Type B pancreatic cell (in vitro differentiated cells): ENCODE measurements around the gene ZG16B. TPM values are rescaled to one million over a fixed set of nuclear protein-coding genes. Genes with fewer than 3 reads are reported as not detected.

ENCODE experiments used
- DNase-seq: peaks from one replicate; pipeline ENCODE4 v3.0.0; 2021; ENCODE audit warnings: mixed read lengths; ENCODE audit not compliant: unreplicated experiment; ENCODE audit errors: extremely low spot score
- H3K27ac Mint-ChIP-seq: 2 replicates; pipeline ENCODE4 v1.8.0; 2021; ENCODE audit warnings: mild to moderate bottlenecking, mixed read lengths
- H3K27me3 Mint-ChIP-seq: 2 replicates; pipeline ENCODE4 v1.8.0; 2021; ENCODE audit warnings: mixed read lengths
- H3K36me3 Mint-ChIP-seq: 2 replicates; pipeline ENCODE4 v1.8.0; 2021; ENCODE audit warnings: mixed read lengths
- H3K4me1 Mint-ChIP-seq: one replicate; pipeline ENCODE4 v1.8.0; 2021; ENCODE audit warnings: mixed read lengths; ENCODE audit not compliant: unreplicated experiment
- H3K4me3 Mint-ChIP-seq: 2 replicates; pipeline ENCODE4 v1.8.0; 2021; ENCODE audit warnings: mild to moderate bottlenecking, mixed read lengths
- H3K9me3 Mint-ChIP-seq: 2 replicates; pipeline ENCODE4 v1.8.0; 2021; ENCODE audit warnings: mixed read lengths
- total RNA-seq: library from RNA; stranded (reverse); gene quantifications from 2 replicates; pipeline ENCODE4 v1.2.1, GENCODE V29; 2021; ENCODE audit warnings: low replicate concordance
- TF ChIP-seq, protein P1 (sequence below): fragments of 200-600 bp; sonication (generic); conservative IDR thresholded peaks from 2 replicates; pipeline ENCODE4 v1.5.0; 2021; ENCODE audit warnings: antibody characterized with exemption, mild to moderate bottlenecking

Gene ZG16B
- total RNA-seq, 1 donor from 2014 or later: 1.5 TPM

DNA sequence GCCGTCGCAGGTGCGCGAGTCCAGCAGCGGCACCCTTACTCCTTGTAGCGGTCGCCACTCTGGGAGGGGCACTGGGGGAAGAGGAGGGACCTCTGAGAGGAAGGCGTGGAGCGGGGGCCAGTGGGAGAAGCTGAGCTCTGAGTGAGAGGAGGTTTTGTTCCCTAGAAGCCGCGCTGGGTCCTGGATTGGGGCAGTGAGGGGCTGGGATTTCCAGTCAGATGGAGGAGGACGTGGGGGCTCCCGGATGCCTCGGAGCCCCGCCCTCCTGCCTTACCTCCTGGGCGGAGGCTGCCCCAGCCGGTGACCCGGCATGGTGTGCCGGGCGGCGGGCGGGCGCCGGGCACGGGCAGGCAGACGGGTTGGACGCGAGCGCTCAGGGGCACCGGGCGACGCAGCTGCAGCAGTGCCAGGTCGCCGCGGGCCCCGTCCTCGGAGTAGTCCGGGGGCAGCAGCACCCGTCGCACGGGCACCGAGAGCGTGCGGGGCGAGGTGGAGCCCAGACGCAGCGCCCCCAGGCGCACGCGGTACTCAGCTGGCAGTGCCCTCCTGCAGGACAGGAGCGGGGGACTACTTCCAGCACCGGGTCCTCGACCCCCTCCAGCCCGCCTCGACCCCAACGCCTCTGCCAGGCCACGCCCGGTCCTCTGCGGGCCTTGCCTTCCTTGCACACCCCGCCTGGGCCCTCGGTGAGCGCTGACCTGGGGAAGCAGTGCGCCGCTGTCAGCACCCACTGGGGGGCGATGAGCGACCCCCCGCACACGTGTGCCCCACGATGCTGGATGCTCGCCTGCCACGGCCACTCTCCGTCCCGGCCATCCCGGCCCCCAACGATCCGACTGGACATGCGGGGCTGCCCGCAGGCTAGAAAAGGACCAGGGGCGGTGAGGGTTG lies 44.8 kb upstream of the ZG16B start:
- DNase-seq: no peak
- TF ChIP-seq, protein P1, sequence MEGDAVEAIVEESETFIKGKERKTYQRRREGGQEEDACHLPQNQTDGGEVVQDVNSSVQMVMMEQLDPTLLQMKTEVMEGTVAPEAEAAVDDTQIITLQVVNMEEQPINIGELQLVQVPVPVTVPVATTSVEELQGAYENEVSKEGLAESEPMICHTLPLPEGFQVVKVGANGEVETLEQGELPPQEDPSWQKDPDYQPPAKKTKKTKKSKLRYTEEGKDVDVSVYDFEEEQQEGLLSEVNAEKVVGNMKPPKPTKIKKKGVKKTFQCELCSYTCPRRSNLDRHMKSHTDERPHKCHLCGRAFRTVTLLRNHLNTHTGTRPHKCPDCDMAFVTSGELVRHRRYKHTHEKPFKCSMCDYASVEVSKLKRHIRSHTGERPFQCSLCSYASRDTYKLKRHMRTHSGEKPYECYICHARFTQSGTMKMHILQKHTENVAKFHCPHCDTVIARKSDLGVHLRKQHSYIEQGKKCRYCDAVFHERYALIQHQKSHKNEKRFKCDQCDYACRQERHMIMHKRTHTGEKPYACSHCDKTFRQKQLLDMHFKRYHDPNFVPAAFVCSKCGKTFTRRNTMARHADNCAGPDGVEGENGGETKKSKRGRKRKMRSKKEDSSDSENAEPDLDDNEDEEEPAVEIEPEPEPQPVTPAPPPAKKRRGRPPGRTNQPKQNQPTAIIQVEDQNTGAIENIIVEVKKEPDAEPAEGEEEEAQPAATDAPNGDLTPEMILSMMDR: no peak
- Mint-ChIP-seq H3K36me3 (no peaks in the 10 kb centered on the region), H3K27ac (no peak overlapping the region), H3K9me3 (no peaks in the 10 kb centered on the region), H3K27me3 (peaks cover 6% of the 10 kb centered on the region), H3K4me3 (no peak overlapping the region), H3K4me1 (peaks cover under 1% of the 10 kb centered on the region)

DNA sequence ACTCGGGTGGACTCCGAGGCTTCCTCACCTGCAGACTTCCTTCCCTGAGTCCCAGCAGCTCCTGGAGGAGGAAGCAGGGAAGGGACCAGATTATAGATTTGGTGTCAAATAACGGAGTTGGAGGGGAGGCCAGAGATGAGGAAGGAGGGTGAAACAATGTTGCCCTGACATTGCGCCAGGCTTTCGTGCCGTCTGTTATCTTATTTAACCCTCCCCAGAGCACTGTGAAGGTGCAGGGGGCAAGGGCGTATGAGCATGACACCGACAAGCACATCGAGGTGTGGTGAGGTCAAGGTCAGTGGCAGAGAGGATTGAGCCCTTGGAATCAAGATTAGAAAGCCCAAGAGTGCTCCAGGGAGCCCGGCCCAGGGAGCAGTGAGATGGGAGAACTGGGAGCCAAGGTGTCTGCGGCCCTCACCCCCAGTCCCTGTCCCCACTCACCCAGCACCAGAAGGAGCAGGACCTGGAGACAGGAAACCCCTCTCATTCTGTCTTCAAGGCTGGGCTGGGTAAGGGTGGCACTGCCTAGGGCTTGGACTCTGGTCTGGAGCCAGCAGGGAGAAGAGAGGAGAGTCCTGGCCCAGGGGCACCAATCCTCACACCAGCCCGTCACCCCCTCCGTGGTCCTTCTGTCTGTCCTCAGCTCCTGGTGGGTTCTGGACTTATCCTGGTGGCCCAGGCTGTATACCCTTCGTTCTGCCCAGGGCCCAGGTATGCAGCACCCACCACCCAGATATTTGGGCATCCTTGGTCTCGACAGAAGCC lies 43.9 kb upstream of the ZG16B start:
- no peak overlapping the region for H3K27ac Mint-ChIP-seq
- TF ChIP-seq, protein P1: no peak
- H3K4me3 Mint-ChIP-seq: no peak overlapping the region
- no peaks in the 10 kb centered on the region for H3K9me3 Mint-ChIP-seq
- no peaks in the 10 kb centered on the region for H3K36me3 Mint-ChIP-seq
- H3K27me3 Mint-ChIP-seq: peaks cover 8% of the 10 kb centered on the region
- no peaks in the 10 kb centered on the region for H3K4me1 Mint-ChIP-seq
- no peak for DNase-seq

DNA sequence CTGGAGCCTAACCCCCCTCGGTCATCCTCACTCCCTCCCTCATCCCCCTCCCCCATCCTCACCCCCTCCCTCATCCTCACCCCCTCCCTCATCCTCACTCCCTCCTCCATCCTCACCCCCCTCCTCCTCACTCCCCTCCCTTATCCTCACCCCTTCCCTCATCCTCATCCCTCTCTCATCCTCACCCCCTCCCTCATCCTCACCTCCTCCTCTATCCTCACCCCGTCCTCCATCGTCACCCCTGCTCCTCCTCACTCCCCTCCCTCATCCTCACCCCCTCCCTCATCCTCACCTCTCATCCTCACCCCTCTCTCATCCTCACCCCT lies 43.3 kb upstream of the ZG16B start:
- TF ChIP-seq, protein P1: no peak
- H3K4me1 Mint-ChIP-seq: no peaks in the 10 kb centered on the region
- no peak for DNase-seq
- H3K27me3 Mint-ChIP-seq: peaks cover 13% of the 10 kb centered on the region
- H3K9me3 Mint-ChIP-seq: no peaks in the 10 kb centered on the region
- no peaks in the 10 kb centered on the region for H3K36me3 Mint-ChIP-seq
- no peak overlapping the region for H3K4me3 Mint-ChIP-seq
- H3K27ac Mint-ChIP-seq: no peak overlapping the region

DNA sequence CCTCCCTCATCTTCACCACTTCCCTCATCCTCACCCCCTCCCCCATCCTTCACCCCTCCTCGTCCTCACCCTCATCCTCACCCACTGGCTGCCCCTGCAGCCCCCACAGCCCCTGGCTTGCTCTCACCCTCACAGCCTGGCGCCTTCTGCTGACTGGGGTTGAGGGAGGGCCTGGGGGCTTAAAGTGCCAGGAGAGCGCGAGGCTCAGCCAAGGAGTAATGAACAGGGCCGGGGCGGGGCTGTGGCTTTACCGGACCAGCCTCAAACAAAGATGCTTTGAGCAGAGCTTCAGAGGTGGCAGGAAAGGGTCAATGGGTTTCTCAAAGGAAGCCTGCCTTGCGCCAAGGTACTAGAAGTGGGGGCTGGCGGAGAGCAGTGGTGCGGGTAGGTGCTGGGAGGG lies 42.7 kb upstream of the ZG16B start, which contains the start of gene PRSS33:
Gene PRSS33 (minus strand): TSS at position 155 of the 400 bp plus-strand sequence. CDS start 1,013 bp downstream, outside the sequence.
- no peaks in the 10 kb centered on the region for H3K9me3 Mint-ChIP-seq
- H3K4me3 Mint-ChIP-seq: no peak within 1 kb of the TSS
- TF ChIP-seq, protein P1: no peak
- H3K27me3 Mint-ChIP-seq: peaks cover 18% of the 10 kb centered on the region
- no peaks in the 10 kb centered on the region for H3K4me1 Mint-ChIP-seq
- H3K36me3 Mint-ChIP-seq: no peaks in the 10 kb centered on the region
- H3K27ac Mint-ChIP-seq: no peak within 1 kb of the TSS
- no peak for DNase-seq

DNA sequence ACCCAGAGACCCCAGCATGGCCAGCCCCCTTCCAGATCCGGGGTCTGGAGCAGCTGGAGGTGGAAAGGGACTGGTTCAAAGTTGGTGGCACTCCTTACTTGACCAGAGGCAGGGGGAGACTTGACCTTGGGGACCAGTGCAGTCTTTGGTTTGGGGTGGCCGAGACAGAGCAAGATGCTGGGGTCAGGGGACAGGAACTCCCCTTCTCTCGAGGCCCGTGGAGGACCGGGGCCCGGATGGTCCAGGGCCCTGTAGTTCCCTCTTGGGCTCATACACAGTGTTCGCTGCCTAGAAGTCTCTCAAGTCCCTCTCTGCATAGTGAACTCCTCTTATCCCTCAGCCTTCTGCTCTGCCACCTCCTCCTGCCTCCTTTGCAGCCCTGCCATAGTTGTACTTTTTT lies 42.1 kb upstream of the ZG16B start:
- no peaks in the 10 kb centered on the region for H3K36me3 Mint-ChIP-seq
- TF ChIP-seq, protein P1: no peak
- no peak overlapping the region for H3K4me3 Mint-ChIP-seq
- H3K9me3 Mint-ChIP-seq: no peaks in the 10 kb centered on the region
- no peaks in the 10 kb centered on the region for H3K4me1 Mint-ChIP-seq
- H3K27ac Mint-ChIP-seq: no peak overlapping the region
- DNase-seq: no peak
- H3K27me3 Mint-ChIP-seq: peaks cover 21% of the 10 kb centered on the region
